BJ (cell line): ENCODE measurements around the gene TMCC3. TPM values are rescaled to one million over a fixed set of nuclear protein-coding genes. Genes with fewer than 3 reads are reported as not detected.
"Not testable (repeated sequence)": the region's sequence is repeated elsewhere in the genome, so short reads cannot be mapped to it uniquely, and the experiment has no call there.

ENCODE experiments used
- CTCF ChIA-PET: fragments of 350-600 bp; formaldehyde crosslinking; extraction: SDS; loops from one replicate; lab custom pipeline; 2021; ENCODE audit warnings: antibody characterized with exemption, inconsistent platforms; lab: Yijun Ruan, JAX
- POLR2A ChIA-PET: fragments of 300-600 bp; sonication (Branson Sonifier 250); formaldehyde crosslinking; extraction: SDS; loops from one replicate; lab custom pipeline; 2021; ENCODE audit warnings: antibody characterized with exemption; lab: Charles Lee
- DNase-seq: peaks from one replicate; pipeline ENCODE4 v3.0.0-alpha.2; 2011; ENCODE audit warnings: low read depth
- H3K27me3 ChIP-seq: 2 replicates; pipeline ENCODE4 v1.6.0; 2011; ENCODE audit warnings: low read length; ENCODE audit not compliant: control insufficient read depth, insufficient read depth
- H3K36me3 ChIP-seq: 2 replicates; pipeline ENCODE4 v1.5.1; 2011; ENCODE audit warnings: low read length; ENCODE audit not compliant: control insufficient read depth, insufficient read depth
- H3K4me3 ChIP-seq: 2 replicates; pipeline ENCODE4 v1.5.1; 2011; ENCODE audit warnings: low read depth, mild to moderate bottlenecking, control low read depth, low read length
- CTCF ChIP-seq: IDR thresholded peaks from 2 replicates; pipeline ENCODE4 v1.5.1; 2011; ENCODE audit warnings: low read depth, mild to moderate bottlenecking, control low read depth, inconsistent platforms, low read length, moderate library complexity; ENCODE audit not compliant: insufficient read depth
- polyA plus RNA-seq: library from polyadenylated mRNA; depleted of rRNA; stranded (reverse); fragments of >200 nt; gene quantifications from 2 replicates; pipeline ENCODE4 v1.2.3, GENCODE V29; 2011

Gene TMCC3
- polyA plus RNA-seq, 1 experiment = not detected

- no peak for TF ChIP-seq CTCF
- ChIA-PET POLR2A (no interaction called here), CTCF (no interaction called here)
- peak; percentile 13 for DNase-seq
- Histone ChIP-seq H3K27me3 (peaks cover 2% of the 10 kb centered on the region), H3K4me3 (no peak overlapping the region), H3K36me3 (no peaks in the 10 kb centered on the region)
Measured at GRCh38 chr12:94553130-94553519, 97.2 kb downstream of the TMCC3 start.

GRCh38 chr12:94551810-94552209, 98.5 kb downstream of the TMCC3 start:
- TF ChIP-seq CTCF = no peak
- ChIA-PET CTCF (no interaction called here), POLR2A (no interaction called here)
- Histone ChIP-seq H3K27me3 (no peaks in the 10 kb centered on the region), H3K36me3 (no peaks in the 10 kb centered on the region), H3K4me3 (no peak overlapping the region)
- DNase-seq = no peak

- ChIA-PET CTCF (no interaction called here), POLR2A (no interaction called here)
Measured at GRCh38 chr12:94550964-94551363, 99.4 kb downstream of the TMCC3 start.

GRCh38 chr12:94548833-94549232, 101.5 kb downstream of the TMCC3 start:
- POLR2A ChIA-PET, H3K36me3 ChIP-seq, DNase-seq, H3K4me3 ChIP-seq, H3K27me3 ChIP-seq: not testable (repeated sequence)
- CTCF ChIA-PET = interaction anchor here (1.4 kb wide), 1 partner anchor 215 kb away, joined by 4 read pairs; no protein-coding TSS in a partner anchor

More at GRCh38 chr12:94550964-94551363, 99.4 kb downstream of the TMCC3 start:
- no peak for DNase-seq
- H3K36me3 ChIP-seq = no peaks in the 10 kb centered on the region
- no peak overlapping the region for H3K4me3 ChIP-seq
- TF ChIP-seq CTCF = no peak
- H3K27me3 ChIP-seq = no peaks in the 10 kb centered on the region

- TF ChIP-seq CTCF = peak; percentile 64
- H3K4me3 ChIP-seq = no peak overlapping the region
- H3K36me3 ChIP-seq = no peaks in the 10 kb centered on the region
- no peaks in the 10 kb centered on the region; the same call in 1 of the 2 replicates for H3K27me3 ChIP-seq
- no peak for DNase-seq
- CTCF ChIA-PET = interaction anchor here (0.5 to 1.7 kb wide), 13 partner anchors 9 to 1029 kb away, joined by 3 to 8 read pairs (median 3); no protein-coding TSS in a partner anchor
- POLR2A ChIA-PET = interaction anchor here (0.5 kb wide), 1 partner anchor 988 kb away, joined by 3 read pairs; no protein-coding TSS in a partner anchor
Measured at GRCh38 chr12:94545935-94546771, 104.2 kb downstream of the TMCC3 start.
